Prostate gland (tissue), 2 donors: ENCODE measurements around the gene LTO1. TPM values are rescaled to one million over a fixed set of nuclear protein-coding genes. Genes with fewer than 3 reads are reported as not detected.
A peak's percentile ranks its signal among the peaks of the same experiment; 100 is the strongest.

ENCODE experiments used
- DNase-seq: peaks from one replicate; pipeline ENCODE4 v3.0.0-alpha.2; 2019; ENCODE audit warnings: low spot score
- H3K27ac ChIP-seq, 2 donors: fragments of 200-600 bp; sonication (generic); 2 replicates each; pipeline ENCODE4 v1.5.1; 2017 to 2019
- H3K27me3 ChIP-seq: fragments of 200-600 bp; sonication (generic); replicated peaks from 2 replicates; pipeline ENCODE4 v1.5.1; 2019; ENCODE audit not compliant: insufficient read depth
- H3K36me3 ChIP-seq, 2 donors: fragments of 200-600 bp; sonication (generic); 1 replicate in 1 of 2; 2 replicates in 1 of 2; pipeline versions ENCODE4 v1.5.1 to v1.8.1; 2017 to 2019
- H3K4me1 ChIP-seq: fragments of 200-600 bp; sonication (generic); replicated peaks from 2 replicates; pipeline ENCODE4 v1.5.1; 2019
- H3K4me3 ChIP-seq, 2 donors: fragments of 200-600 bp; sonication (generic); 2 replicates each; pipeline ENCODE4 v1.5.1; 2017 to 2019
- H3K9me3 ChIP-seq: fragments of 200-600 bp; sonication (generic); 2 replicates; pipeline ENCODE4 v1.5.1; 2017
- CTCF ChIP-seq, 4 experiments: fragments of 200-600 bp in 2 of 4; fragments of 450-650 bp in 2 of 4; sonication (generic) in 2 of 4; IDR thresholded peaks; 1 replicate in 3 of 4; 2 replicates in 1 of 4; pipeline ENCODE4 v1.5.1; 2016 to 2019; ENCODE audit warnings: antibody characterized with exemption in 4 of 4, mild to moderate bottlenecking in 2 of 4, moderate library complexity in 2 of 4
- POLR2A ChIP-seq: fragments of 450-650 bp; IDR thresholded peaks from one replicate; pipeline ENCODE4 v1.6.1; 2016; ENCODE audit warnings: antibody characterized with exemption, mild to moderate bottlenecking
- POLR2AphosphoS5 ChIP-seq: sonication (generic); formaldehyde crosslinking; IDR thresholded peaks from one replicate; pipeline ENCODE4 v1.6.1; 2017; ENCODE audit warnings: antibody characterized with exemption
- WGBS: methylation state at CpG from one replicate; pipeline ENCODE4 v1.1.5; 2018; 5-methylcytosine and 5-hydroxymethylcytosine counted together
- intact Hi-C: fragments of 100-400 bp; cut with DNase I; formaldehyde crosslinking; loops from one replicate; pipeline ENCODE4 v1.14.2; 2022
- total RNA-seq, 2 donors: library from RNA; depleted of rRNA; stranded (reverse); fragments of >200 nt; gene quantifications; one replicate each; pipeline ENCODE4 v1.1.0, GENCODE V29; 2016

Gene LTO1
- total RNA-seq, 2 donors from 2014 or later = 14.9 to 39.5 TPM

GRCh38 chr11:69671734-69672465 lies 3.3 kb downstream of the LTO1 start:
- Histone ChIP-seq H3K4me3 (no peak overlapping the region), H3K4me1 (peaks cover 6% of the 10 kb centered on the region), H3K27ac (no peak overlapping the region), H3K27me3 (no peaks in the 10 kb centered on the region), H3K9me3 (no peaks in the 10 kb centered on the region), H3K36me3 (no peaks in the 10 kb centered on the region)
- TF ChIP-seq POLR2A (no peak), POLR2AphosphoS5 (no peak), CTCF (IDR thresholded peaks at IDR 0.05) (no peak)
- intact Hi-C loops = loop anchor here (2.0 kb wide), 2 partner anchors 27 to 571 kb away; no protein-coding TSS in a partner anchor
- WGBS = 86% methylated on average over 10 of the region's 10 CpGs
- DNase-seq = no peak

- WGBS = 31% methylated on average over 17 of the region's 18 CpGs
- H3K36me3 ChIP-seq = no peaks in the 10 kb centered on the region
Measured at GRCh38 chr11:69670158-69670845, 4.9 kb downstream of the LTO1 start.

GRCh38 chr11:69669486-69669885 lies 5.7 kb downstream of the LTO1 start:
- Histone ChIP-seq H3K27me3 (no peaks in the 10 kb centered on the region), H3K4me1 (peaks cover 6% of the 10 kb centered on the region), H3K4me3 (no peak overlapping the region), H3K27ac (no peak overlapping the region), H3K36me3 (no peaks in the 10 kb centered on the region), H3K9me3 (no peaks in the 10 kb centered on the region)
- no peak for TF ChIP-seq POLR2AphosphoS5
- TF ChIP-seq CTCF (IDR thresholded peaks at IDR 0.05) = no peak
- TF ChIP-seq POLR2A = no peak
- intact Hi-C loops = no loop called here
- no peak for DNase-seq
- 86% methylated on average over 19 of the region's 19 CpGs for WGBS

More at GRCh38 chr11:69670158-69670845, 4.9 kb downstream of the LTO1 start:
- H3K27me3 ChIP-seq = no peaks in the 10 kb centered on the region
- TF ChIP-seq POLR2AphosphoS5 (peak; percentile 78), POLR2A (no peak), CTCF (IDR thresholded peaks at IDR 0.05) (peak; percentile 76 to 96 (median 90))
- H3K4me3 ChIP-seq = no peak overlapping the region
- H3K9me3 ChIP-seq = no peaks in the 10 kb centered on the region
- peak; percentile 86 for DNase-seq
- peaks cover 6% of the 10 kb centered on the region for H3K4me1 ChIP-seq
- peak overlapping the region in 1 of 2 donors; percentile 38 for H3K27ac ChIP-seq
- intact Hi-C loops = loop anchor here (2.0 kb wide), 2 partner anchors 26 to 570 kb away; no protein-coding TSS in a partner anchor

- Histone ChIP-seq H3K27ac (peak overlapping the region in 1 of 2 donors; percentile 41), H3K4me3 (no peak overlapping the region), H3K4me1 (no peaks in the 10 kb centered on the region), H3K36me3 (no peaks in the 10 kb centered on the region), H3K27me3 (no peaks in the 10 kb centered on the region), H3K9me3 (no peaks in the 10 kb centered on the region)
- DNase-seq = no peak
- WGBS = 73% methylated on average over 26 of the region's 26 CpGs
- intact Hi-C loops = no loop called here
- TF ChIP-seq POLR2A (no peak), CTCF (IDR thresholded peaks at IDR 0.05) (no peak), POLR2AphosphoS5 (no peak)
Measured at GRCh38 chr11:69667619-69668604, 7.2 kb downstream of the LTO1 start.
